GM18502 (cell line): Measurements from ENCODE around the gene CRTC2.
A peak's percentile ranks its signal among the peaks of the same experiment; 100 is the strongest.
"Not testable (repeated sequence)": the region's sequence is repeated elsewhere in the genome, so short reads cannot be mapped to it uniquely, and the experiment has no call there.

ENCODE experiments used
- ATAC-seq: cut with Tn5 transposase; IDR thresholded peaks from one replicate; pipeline ENCODE4 v1.9.1; 2021; ENCODE audit warnings: mild to moderate bottlenecking; ENCODE audit not compliant: unreplicated experiment, poor library complexity

The CRTC2 gene, protein sequence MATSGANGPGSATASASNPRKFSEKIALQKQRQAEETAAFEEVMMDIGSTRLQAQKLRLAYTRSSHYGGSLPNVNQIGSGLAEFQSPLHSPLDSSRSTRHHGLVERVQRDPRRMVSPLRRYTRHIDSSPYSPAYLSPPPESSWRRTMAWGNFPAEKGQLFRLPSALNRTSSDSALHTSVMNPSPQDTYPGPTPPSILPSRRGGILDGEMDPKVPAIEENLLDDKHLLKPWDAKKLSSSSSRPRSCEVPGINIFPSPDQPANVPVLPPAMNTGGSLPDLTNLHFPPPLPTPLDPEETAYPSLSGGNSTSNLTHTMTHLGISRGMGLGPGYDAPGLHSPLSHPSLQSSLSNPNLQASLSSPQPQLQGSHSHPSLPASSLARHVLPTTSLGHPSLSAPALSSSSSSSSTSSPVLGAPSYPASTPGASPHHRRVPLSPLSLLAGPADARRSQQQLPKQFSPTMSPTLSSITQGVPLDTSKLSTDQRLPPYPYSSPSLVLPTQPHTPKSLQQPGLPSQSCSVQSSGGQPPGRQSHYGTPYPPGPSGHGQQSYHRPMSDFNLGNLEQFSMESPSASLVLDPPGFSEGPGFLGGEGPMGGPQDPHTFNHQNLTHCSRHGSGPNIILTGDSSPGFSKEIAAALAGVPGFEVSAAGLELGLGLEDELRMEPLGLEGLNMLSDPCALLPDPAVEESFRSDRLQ

DNA sequence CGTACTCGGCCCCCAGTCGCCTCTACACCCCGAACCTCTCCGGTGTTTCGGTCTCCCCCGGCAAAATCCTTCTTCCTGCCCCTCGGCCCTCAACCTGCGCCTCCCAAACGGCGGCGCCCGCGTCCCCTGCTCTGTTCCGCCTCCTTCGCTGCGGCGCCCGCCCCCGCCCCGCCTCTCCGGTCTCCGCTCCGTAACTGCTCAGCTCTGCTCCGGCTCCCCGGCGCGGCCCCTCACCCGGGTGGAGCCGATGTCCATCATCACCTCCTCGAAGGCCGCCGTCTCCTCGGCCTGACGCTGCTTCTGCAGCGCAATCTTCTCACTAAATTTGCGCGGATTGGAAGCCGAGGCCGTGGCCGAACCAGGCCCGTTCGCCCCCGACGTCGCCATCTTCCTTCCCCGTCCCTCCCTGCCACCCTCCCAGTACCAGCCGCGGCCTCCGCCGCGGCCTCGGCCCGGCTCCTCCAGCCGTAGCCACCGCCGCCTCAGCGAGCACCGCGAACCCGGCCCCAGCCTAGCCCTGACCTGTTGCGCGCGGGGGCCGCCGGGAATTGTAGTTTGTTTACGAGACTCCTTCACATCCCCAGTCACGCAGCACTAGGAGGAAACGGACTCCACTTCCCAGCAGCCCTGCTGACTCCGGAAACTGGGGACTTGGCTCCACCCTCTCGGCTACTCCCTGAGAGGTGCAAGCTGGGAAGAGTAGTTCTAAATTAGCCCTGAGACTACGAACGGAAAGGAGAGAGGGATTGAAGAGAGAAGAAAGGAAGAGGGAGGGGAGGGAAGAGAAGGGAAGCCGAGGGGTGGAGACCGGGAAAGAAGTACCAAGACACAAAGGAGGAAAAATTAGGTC, at the start of gene CRTC2:
Gene CRTC2 (minus strand): TSS at position 502 of the 850 bp plus-strand sequence. CDS start 115 bp downstream, at position 387.
- peak; percentile 77 for ATAC-seq

DNA sequence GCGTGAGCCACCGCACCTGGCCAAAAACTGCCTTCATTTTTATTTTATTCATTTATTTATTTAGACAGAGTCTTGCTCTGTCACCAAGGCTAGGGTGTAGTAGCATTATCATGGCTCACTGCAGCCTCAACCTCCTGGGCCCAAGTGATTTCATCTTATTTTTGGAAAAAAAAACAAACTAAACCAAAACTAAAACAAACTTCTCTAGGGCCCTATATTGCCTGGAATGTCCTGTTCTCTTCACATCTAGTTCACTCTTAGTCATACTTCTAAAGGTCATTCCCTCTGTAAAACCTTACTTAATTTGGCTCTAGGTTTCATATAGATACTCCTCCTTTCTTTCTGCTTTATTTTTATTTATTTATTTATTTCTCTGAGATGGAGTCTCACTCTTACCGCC, 47.7 kb upstream of the CRTC2 start:
- no peak for ATAC-seq

DNA sequence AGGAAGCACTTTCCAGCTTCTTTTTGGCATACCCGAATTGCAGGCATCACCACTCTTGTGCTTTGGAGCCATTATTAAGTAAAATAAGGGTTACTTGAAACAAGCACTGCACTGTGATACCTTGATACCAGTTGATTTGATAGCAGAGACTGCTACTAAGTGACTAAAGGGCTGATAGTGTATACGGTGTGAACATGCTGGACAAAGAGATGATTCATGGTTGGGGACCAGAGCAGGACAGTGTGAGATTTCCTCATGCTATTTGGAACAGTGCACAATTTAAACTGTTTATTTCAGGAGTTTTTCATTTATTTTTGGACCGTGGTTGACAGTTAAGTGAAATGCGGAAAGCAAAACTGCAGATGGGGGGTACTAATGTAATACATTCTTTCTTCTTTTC, 42.0 kb upstream of the CRTC2 start:
- ATAC-seq = no peak

DNA sequence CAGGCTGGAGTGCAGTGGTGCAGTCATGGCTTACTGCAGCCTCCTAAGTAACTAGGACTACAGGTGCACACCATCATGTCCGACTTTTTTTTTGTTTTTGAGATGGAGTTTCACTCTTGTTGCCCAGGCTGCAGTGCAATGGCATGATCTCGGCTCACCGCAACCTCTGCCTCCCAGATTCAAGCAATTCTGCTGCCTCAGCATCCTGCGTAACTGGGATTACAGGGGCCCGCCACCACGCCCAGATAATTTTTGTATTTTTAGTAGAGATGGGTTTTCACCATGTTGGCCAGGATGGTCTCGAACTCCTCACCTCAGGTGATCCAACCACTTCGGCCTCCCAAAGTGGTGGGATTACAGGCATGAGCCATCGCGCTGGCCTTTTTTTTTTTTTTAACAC, 38.5 kb upstream of the CRTC2 start:
- ATAC-seq = not testable (repeated sequence)

DNA sequence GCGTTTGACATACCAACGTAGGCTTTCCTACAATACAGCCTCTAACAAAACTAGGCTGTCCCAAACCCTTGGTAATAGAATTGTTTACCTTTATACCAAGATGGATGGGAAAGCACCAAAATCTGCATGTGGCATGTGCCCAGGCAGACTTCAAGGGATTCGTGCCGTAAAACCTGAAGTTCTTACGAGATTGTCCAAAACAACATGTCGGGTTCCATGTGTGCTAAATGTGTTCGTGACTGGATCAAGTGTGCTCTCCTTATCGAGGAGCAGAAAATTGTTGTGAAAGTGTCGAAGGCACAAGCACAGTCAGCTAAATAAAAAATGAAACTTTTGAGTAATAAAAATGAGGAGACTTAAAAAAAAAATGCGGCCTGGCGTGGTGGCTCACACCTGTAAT, 37.2 kb upstream of the CRTC2 start:
- no peak for ATAC-seq

DNA sequence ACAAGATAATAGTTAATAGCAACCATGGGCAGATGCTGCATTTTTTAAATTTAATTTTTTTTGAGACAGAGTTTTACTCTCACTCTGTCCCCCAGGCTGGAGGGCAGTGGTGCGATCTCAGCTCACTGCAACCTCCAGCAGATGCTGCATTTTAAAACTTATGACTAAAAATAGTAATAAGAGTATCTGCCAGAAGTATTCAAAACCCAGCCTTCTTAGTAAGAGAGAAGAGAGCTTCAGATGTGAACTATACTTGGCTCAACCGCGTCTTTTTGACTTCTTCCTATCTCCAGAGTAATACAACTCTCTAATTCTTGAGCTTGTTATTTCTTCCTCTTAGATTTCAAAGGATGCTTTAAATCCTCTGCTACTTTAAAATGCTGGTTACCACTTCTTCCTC, 36.8 kb upstream of the CRTC2 start:
- ATAC-seq = no peak

DNA sequence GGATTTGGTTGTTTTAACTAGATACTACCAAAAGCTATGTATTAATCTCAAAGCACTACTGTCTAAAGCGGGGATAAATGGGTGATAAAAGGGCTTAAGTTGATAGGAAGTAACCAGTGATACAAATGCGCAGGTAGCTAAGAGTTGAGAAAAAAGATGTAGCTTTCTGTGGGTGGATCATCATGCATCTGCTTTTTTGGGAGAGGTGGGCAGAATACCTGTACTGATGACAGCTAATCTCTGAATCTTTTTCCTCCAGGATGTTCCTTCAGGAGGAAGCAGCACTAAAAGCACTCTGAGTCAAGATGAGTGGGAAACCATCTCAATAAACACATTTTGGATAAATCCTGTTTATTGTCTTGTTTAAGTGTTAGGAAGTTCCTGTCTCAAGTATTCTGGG, 33.4 kb upstream of the CRTC2 start:
- ATAC-seq = no peak

DNA sequence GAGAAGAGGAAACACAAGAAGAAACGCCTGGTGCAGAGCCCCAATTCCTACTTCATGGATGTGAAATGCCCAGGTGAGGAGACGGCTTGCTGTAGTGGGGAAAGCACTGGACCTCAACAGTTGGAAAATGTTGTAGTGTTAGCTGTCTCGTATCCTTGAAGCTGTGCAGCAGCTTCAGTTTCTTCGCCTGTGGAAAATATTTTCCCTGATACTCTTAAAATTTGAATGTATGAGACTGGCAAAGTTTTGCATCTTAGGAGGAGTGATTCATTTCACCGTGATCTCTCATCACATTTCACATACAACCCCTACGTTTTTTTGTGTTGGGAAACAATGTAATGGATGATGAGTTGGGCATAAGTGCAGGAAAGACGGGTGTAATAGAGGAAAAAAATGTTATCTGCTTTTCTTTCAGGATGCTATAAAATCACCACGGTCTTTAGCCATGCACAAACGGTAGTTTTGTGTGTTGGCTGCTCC, 32.8 kb upstream of the CRTC2 start:
- ATAC-seq = no peak

DNA sequence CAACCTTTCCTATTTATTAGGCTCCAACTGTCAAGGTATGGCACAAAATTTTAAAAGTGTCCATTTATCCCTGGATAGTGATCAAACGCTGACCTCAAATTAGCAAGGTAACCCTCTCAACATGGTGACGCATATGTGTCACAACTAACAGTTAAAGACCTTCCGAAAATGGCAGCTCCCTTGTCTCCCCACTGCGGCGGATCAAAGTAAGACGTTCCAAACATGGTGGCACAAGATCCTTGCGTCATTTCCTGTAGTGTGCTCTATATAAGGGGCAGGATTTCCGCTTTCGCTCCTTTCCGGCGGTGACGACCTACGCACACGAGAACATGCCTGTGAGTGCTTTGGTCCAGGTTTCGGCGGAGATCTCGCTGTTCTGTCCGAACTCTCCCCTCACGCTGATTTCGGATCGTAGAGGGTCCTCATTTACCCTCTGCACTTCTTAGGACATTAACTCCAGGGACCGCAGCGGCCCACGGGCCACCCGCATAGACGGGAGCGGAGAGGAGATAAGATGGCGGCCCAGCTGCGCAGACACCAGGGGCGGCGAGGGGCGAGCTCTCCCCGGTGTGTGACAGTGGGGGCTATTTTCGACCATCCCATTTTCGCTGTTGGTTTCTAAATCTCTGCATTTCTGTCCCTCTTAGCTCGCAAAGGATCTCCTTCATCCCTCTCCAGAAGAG, 32.2 kb upstream of the CRTC2 start, which contains the start of gene RPS27:
Gene RPS27 (plus strand): TSS at position 295 of the 683 bp plus-strand sequence. CDS start 35 bp downstream, at position 330.
- ATAC-seq = peak; percentile 77

DNA sequence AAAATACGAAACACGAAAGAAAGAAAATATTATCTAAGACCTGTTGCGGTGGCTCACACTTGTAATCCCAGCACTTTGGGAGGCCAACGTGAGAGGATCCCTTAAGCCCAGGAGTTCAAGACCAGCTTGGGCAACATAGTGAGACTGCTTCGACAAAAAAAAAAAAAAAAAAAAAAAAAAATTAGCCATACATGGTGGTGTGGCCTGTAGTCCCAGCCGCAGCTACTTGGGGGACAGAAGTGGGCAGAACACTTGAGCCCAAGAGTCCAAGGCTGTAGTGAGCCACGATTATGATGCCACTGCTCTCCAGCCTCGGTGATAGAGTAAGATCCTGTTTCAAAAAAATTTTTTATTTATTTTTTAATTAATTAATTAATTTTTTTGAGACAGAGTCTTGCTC, 29.2 kb upstream of the CRTC2 start:
- ATAC-seq = no peak

DNA sequence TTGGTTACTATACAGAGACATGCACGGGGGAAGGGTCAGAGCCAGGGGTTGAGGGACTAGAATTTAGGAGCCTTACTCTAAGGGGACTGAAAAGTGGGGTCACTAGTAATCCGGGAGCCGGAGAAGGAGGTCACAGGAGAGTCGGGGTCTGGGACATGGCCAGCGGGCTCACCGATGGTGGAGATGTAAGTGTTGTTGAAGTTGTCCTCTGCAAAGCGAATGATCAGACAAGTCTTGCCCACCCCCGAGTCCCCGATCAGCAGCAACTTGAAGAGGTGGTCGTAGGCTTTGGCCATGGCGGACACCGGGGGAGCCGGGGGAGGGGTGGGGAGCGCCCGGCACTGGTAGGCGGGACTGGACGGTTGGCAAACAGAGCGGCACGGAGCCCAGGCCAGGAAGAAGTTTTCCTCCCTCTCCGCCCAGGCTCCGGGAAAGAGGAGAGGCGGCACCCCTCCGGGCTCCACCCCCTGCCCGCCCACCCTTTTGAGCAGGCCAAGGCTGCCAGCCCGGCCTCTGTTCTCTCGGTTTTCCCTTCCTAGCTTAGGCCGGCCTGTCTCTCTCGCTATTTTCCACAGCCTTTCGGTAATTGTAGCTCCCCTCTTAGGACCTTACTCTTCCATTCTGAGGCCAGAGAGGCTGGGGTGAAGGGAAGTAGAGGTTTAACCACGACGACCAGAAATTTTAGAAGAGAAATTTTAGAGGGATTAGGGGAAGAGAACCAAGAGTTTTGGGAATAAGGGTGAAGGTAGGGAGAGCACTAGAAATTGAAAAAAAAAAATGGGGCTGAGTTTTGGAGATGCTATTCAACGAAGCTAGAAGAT, 27.7 kb upstream of the CRTC2 start, which contains the start of gene RAB13:
Gene RAB13 (minus strand): TSS at position 399 of the 821 bp plus-strand sequence. CDS start 103 bp downstream, at position 296.
- ATAC-seq = no peak

DNA sequence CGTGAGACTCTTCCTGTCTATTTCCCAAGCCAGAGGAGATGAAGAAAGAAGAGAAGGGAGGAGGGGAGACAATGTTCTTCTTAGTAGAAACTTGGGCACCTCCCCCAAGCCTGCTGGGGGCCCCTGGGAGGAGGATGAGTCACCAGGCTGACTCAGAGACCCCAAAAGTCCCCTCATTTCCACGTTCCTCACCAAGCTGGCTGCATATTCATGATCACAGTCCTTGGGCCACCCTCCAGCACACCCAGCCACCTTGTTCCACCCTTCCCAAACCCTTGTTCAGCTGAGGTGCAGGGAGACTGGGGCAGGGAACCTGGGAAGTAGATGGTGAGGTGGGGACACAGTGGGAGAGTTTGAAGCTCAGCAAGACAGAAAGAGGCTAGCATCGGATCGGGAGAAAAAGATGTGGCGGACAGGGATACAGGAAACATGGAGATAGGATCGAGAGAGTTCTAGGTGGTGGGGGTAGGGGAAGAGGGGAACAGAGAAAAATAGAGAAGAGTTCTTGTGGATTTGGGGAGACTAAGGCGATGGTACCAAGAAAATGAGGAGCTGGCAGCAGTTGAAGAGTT, 27.0 kb upstream of the CRTC2 start:
- no peak for ATAC-seq

DNA sequence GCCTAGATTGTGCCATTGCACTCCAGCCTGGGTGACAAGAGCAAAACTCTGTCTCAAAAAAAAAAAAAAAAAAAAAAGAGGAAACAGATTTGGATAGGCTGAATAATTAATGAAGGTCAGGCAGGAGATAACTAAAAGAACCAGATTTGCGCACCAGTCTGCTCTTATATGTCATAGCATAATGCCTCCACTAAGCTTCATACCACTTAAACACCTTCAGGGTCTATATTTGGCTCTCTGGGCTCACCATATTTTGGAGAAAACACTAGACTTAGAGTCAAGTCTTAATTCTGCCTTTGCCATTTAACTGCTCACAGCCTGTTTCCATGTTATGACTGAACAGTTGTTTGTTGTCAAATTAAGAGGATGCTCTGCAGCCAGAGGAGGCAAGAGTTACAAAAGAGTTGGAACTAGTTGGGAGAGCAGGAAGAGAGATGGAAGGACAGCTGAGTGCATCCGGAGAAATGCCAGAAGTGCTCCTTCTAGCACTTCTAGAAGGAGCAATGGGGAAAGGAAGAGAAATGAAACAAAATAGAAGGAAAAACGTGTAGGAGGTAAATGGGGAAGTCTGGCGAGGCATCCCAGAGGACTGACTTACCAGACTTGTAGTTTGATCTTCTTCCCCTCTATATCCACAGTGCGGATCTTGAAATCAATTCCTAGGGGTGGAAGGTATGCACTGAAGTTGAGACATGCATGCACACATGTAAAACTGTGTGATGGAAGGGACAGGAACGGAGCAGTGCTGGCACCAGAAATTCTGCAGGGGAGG, 25.9 kb upstream of the CRTC2 start:
- no peak for ATAC-seq

DNA sequence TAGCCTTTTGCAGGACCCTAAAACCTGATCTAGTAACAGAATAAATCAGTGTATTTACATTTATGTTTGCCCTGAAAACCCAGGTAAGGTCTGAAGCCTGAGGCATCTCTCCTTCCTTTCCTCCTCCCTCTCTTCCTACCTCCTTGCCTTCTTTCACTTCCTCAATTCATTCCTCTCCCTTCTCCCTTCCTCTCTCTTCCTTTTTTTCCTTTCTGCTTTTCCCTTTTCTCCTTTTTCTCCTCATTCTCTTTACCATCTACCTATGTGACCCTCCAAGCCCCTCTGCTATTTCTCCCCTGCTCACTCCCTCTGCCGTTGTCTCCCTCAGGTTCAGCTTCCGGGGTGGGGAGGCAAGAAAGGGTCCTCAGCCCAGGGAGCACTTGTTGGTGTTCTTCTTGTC, 23.3 kb upstream of the CRTC2 start:
- not testable (repeated sequence) for ATAC-seq

DNA sequence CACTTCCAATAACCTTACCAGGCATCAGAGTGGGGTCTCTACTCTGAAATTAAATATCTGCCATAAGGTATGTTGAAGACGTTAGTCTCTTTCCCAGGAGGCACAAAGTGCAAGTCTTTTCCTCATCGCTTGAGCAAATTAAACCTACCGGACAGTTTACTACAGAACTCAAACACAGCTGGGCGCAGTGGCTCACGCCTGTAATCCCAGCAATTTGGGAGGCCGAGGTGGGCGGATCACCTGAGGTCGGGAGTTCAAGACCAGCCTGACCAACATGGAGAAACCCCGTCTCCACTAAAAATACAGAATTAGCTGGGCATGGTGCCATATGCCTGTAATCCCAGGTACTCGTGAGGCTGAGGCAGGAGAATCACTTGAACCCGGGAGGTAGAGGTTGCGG, 20.7 kb upstream of the CRTC2 start:
- not testable (repeated sequence) for ATAC-seq

DNA sequence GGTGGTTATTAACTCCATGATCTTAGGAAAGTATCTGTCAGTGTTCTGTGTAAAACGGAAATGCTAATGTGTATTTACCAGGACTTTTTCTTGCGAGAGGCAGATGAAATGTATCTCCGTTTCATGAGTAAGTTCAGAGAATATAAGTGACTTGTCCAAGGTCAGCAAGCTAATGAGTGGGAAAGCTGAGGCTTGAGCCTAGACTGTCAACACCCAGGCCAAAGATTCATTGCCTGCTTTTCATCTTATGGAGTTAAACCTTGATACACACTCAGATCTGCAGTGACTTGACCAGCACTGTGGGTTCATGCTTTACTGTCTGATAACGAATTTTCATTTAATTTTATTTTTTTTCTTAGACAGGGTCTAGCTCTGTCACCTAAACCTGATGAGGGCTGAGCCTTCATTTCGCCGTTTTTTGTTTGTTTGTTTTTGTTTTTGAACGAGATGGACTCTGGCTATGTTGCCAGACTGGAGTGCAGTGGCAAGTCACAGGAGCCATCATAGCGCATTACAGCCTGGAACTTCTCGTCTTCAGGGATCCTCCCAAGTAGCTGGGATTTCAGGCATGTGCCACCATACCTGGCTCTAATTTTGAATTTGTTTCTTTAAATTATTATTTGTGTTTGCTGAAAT, 20.0 kb upstream of the CRTC2 start:
- no peak for ATAC-seq
